ENCODE measurements around the gene IFITM10. TPM values are rescaled to one million over a fixed set of nuclear protein-coding genes. Genes with fewer than 3 reads are reported as not detected.

Gene IFITM10
- total RNA-seq, 1 experiment from 2014 or later, result 0.59 TPM

GRCh38 chr11:1753229-1753928 is 3.0 kb upstream of the IFITM10 start:
- Histone ChIP-seq H2AFZ (ENCODE audit: low read length) (no peak overlapping the region), H2BK20ac (ENCODE audit: low read depth, low read length, poor library complexity, severe bottlenecking) (no peak overlapping the region), H2BK15ac (ENCODE audit: low read depth, low read length) (no peak overlapping the region), H3K23me2 (ENCODE audit: insufficient read length, low read depth, low read length, poor library complexity, severe bottlenecking) (peaks cover 5% of the 10 kb centered on the region), H3K4me1 (ENCODE audit: insufficient read depth, low read length) (no peaks in the 10 kb centered on the region; the same call in 1 of the 2 replicates), H2BK120ac (ENCODE audit: low read depth, low read length, poor library complexity, severe bottlenecking) (no peak overlapping the region), H3K9me3 (ENCODE audit: control insufficient read depth, low read depth, low read length) (no peaks in the 10 kb centered on the region), H3K4ac (ENCODE audit: low read depth, low read length) (no peak overlapping the region), H3K56ac (ENCODE audit: insufficient read length, low read depth, low read length) (no peak overlapping the region), H4K20me1 (ENCODE audit: control insufficient read depth, insufficient read depth, insufficient read length) (no peaks in the 10 kb centered on the region), H2BK12ac (ENCODE audit: insufficient read length, low read depth, low read length) (no peak overlapping the region), H2BK5ac (ENCODE audit: insufficient read length, low read length) (no peak overlapping the region), H3K27ac (ENCODE audit: insufficient read length, low read depth, low read length) (no peak overlapping the region), H4K5ac (ENCODE audit: insufficient read length, low read depth, low read length) (no peak overlapping the region), H3K9ac (ENCODE audit: extremely low read depth, insufficient read length, low read length) (no peak overlapping the region), H3K79me1 (ENCODE audit: insufficient read depth, low read depth, low read length, poor library complexity, severe bottlenecking) (no peaks in the 10 kb centered on the region), H3T11ph (ENCODE audit: low read length) (no peak overlapping the region), H2AK5ac (ENCODE audit: insufficient read length, low read length) (no peak overlapping the region), H3K18ac (ENCODE audit: insufficient read length, low read depth, low read length) (no peak overlapping the region), H4K91ac (ENCODE audit: insufficient read length, low read depth, low read length) (no peak overlapping the region), H3K23ac (ENCODE audit: insufficient read length, low read depth, low read length) (no peak overlapping the region), H3K79me2 (ENCODE audit: insufficient read depth, low read length) (no peaks in the 10 kb centered on the region), H3K4me2 (ENCODE audit: insufficient read depth, insufficient read length, low read length) (no peak overlapping the region), H3K14ac (ENCODE audit: insufficient read depth, low read length) (no peak overlapping the region), H4K8ac (replicated peaks; ENCODE audit: insufficient read length, low read depth, low read length) (no peak overlapping the region), H3K27me3 (ENCODE audit: insufficient read depth, low read length) (peaks cover 12% of the 10 kb centered on the region; the same call in 1 of the 2 replicates)
- H3K4me1 Mint-ChIP-seq, result peaks cover 12 to 15% of the 10 kb centered on the region in 2 experiments
- H3K4me3 Mint-ChIP-seq, result no peak overlapping the region
- no peak for DNase-seq
- no peak overlapping the region for H3K27ac Mint-ChIP-seq
- H3K27me3 Mint-ChIP-seq (ENCODE audit: low read depth), result peaks cover 21% of the 10 kb centered on the region
- peaks cover 3 to 17% (median 16%) of the 10 kb centered on the region in 3 experiments for H3K36me3 Mint-ChIP-seq (ENCODE audit: insufficient read depth in 1 of 3, low read depth in 3 of 3)
- no CpG with 5 or more reads among the region's 38 CpGs for WGBS (ENCODE audit: extremely low coverage, insufficient read length, low lambda C conversion rate)
- TF ChIP-seq, protein P1, sequence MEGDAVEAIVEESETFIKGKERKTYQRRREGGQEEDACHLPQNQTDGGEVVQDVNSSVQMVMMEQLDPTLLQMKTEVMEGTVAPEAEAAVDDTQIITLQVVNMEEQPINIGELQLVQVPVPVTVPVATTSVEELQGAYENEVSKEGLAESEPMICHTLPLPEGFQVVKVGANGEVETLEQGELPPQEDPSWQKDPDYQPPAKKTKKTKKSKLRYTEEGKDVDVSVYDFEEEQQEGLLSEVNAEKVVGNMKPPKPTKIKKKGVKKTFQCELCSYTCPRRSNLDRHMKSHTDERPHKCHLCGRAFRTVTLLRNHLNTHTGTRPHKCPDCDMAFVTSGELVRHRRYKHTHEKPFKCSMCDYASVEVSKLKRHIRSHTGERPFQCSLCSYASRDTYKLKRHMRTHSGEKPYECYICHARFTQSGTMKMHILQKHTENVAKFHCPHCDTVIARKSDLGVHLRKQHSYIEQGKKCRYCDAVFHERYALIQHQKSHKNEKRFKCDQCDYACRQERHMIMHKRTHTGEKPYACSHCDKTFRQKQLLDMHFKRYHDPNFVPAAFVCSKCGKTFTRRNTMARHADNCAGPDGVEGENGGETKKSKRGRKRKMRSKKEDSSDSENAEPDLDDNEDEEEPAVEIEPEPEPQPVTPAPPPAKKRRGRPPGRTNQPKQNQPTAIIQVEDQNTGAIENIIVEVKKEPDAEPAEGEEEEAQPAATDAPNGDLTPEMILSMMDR (conservative IDR thresholded peaks at IDR 0.05), result no peak
- no peaks in the 10 kb centered on the region for H3K9me3 Mint-ChIP-seq

Data from H9 (cell line).